GM23248 (cell line): ENCODE results near the gene DRC1. TPM values are rescaled to one million over a fixed set of nuclear protein-coding genes. Genes with fewer than 3 reads are reported as not detected.

Source experiments
- DNase-seq: peaks from one replicate; pipeline ENCODE4 v3.0.0-alpha.2; 2015
- H2AFZ ChIP-seq: fragments of 200-600 bp; sonication (generic); 2 replicates; pipeline ENCODE4 v1.6.1; 2016; ENCODE audit warnings: antibody characterized with exemption
- H3F3A ChIP-seq: fragments of 200-600 bp; sonication (generic); 2 replicates; pipeline ENCODE4 v1.6.1; 2016; ENCODE audit warnings: mild to moderate bottlenecking, antibody characterized with exemption, mixed run types; ENCODE audit not compliant: insufficient read depth
- H3K27ac ChIP-seq: fragments of 200-600 bp; sonication (generic); 2 replicates; pipeline ENCODE4 v1.5.1; 2016; ENCODE audit warnings: mild to moderate bottlenecking
- H3K27me3 ChIP-seq: fragments of 200-600 bp; sonication (generic); replicated peaks from 2 replicates; pipeline ENCODE4 v1.6.1; 2016; ENCODE audit warnings: mild to moderate bottlenecking; ENCODE audit not compliant: insufficient read depth
- H3K36me3 ChIP-seq: fragments of 200-600 bp; sonication (generic); 2 replicates; pipeline ENCODE4 v1.6.1; 2016; ENCODE audit warnings: low read depth, mild to moderate bottlenecking
- H3K4me1 ChIP-seq: fragments of 200-600 bp; sonication (generic); 2 replicates; pipeline ENCODE4 v1.6.1; 2016; ENCODE audit warnings: mild to moderate bottlenecking; ENCODE audit not compliant: insufficient read depth
- H3K4me2 ChIP-seq: fragments of 200-600 bp; sonication (generic); one replicate; pipeline ENCODE4 v1.6.1; 2016; ENCODE audit warnings: mild to moderate bottlenecking; ENCODE audit not compliant: unreplicated experiment
- H3K4me3 ChIP-seq: fragments of 200-600 bp; sonication (generic); 2 replicates; pipeline ENCODE4 v1.5.1; 2016; ENCODE audit warnings: mild to moderate bottlenecking
- H3K79me2 ChIP-seq: fragments of 200-600 bp; sonication (generic); 2 replicates; pipeline ENCODE4 v1.6.1; 2016; ENCODE audit warnings: mild to moderate bottlenecking; ENCODE audit not compliant: insufficient read depth
- H3K9ac ChIP-seq: fragments of 200-600 bp; sonication (generic); 2 replicates; pipeline ENCODE4 v1.6.1; 2016; ENCODE audit warnings: mild to moderate bottlenecking
- H3K9me2 ChIP-seq: fragments of 200-600 bp; sonication (generic); 2 replicates; pipeline ENCODE4 v1.6.1; 2016; ENCODE audit warnings: mixed run types, mild to moderate bottlenecking, moderate library complexity; ENCODE audit not compliant: insufficient read depth
- H3K9me3 ChIP-seq: fragments of 200-600 bp; sonication (generic); one replicate; pipeline ENCODE4 v1.6.1; 2017; ENCODE audit warnings: low read depth
- H4K20me1 ChIP-seq: fragments of 200-600 bp; sonication (generic); 2 replicates; pipeline ENCODE4 v1.6.0; 2016; ENCODE audit not compliant: insufficient read depth
- EZH2 ChIP-seq: fragments of 200-600 bp; sonication (generic); IDR thresholded peaks from 2 replicates; pipeline ENCODE4 v1.6.1; 2018; ENCODE audit warnings: antibody characterized with exemption, mild to moderate bottlenecking; ENCODE audit not compliant: insufficient read depth, poor library complexity, severe bottlenecking
- EZH2phosphoT487 ChIP-seq: fragments of 200-600 bp; sonication (generic); IDR thresholded peaks from 2 replicates; pipeline ENCODE4 v1.6.1; 2018; ENCODE audit warnings: antibody characterized with exemption, moderate library complexity, mild to moderate bottlenecking, low read depth; ENCODE audit not compliant: insufficient read depth
- WGBS, 2 experiments: methylation state at CpG; one replicate each; pipeline ENCODE4 v1.1.6; 2015 to 2017; ENCODE audit warnings: low lambda C conversion rate in 2 of 2, low coverage in 1 of 2; ENCODE audit errors: missing lambda C conversion rate in 2 of 2; 5-methylcytosine and 5-hydroxymethylcytosine counted together
- in situ Hi-C: fragments of 300-500 bp; cut with MboI; formaldehyde crosslinking; loops from 2 replicates; pipeline ENCODE4 v1.15.0; 2020
- polyA plus RNA-seq: library from polyadenylated mRNA; unstranded; fragments of >200 nt; fragmentation: Nextera tagmentation; extraction: Ambion mirVana; gene quantifications from 2 replicates; pipeline ENCODE4 v1.2.1, GENCODE V29; 2016
- total RNA-seq: library from RNA; depleted of rRNA; stranded (reverse); fragments of >200 nt; shearing (Covaris generic); gene quantifications from 2 replicates; pipeline ENCODE4 v1.2.3, GENCODE V29; 2014

DRC1 gene
- total and polyA plus RNA-seq, 2 experiments from 2014 or later, result not detected

GRCh38 chr2:26469092-26469710 lies 67.5 kb downstream of the DRC1 start:
- Histone ChIP-seq H3K4me1 (no peaks in the 10 kb centered on the region), H3K9me2 (no peaks in the 10 kb centered on the region), H3K27ac (no peak overlapping the region), H3K36me3 (no peaks in the 10 kb centered on the region), H3K79me2 (no peaks in the 10 kb centered on the region), H3K4me3 (no peak overlapping the region), H3K9ac (no peak overlapping the region), H3K27me3 (no peaks in the 10 kb centered on the region), H2AFZ (no peak overlapping the region), H3K9me3 (no peaks in the 10 kb centered on the region), H4K20me1 (no peaks in the 10 kb centered on the region), H3K4me2 (no peak overlapping the region), H3F3A (no peaks in the 10 kb centered on the region; the same call in 1 of the 2 replicates)
- no peak for TF ChIP-seq EZH2
- TF ChIP-seq EZH2phosphoT487, result no peak
- peak; percentile 45 for DNase-seq
- in situ Hi-C loops, result no loop called here
- WGBS, 2 experiments, result 6% methylated on average over 5 of the region's 5 CpGs

- H3K27me3 ChIP-seq, result no peaks in the 10 kb centered on the region
- no peak overlapping the region for H2AFZ ChIP-seq
- no peak overlapping the region for H3K4me3 ChIP-seq
- in situ Hi-C loops, result no loop called here
- no peak for DNase-seq
- no peak overlapping the region for H3K9ac ChIP-seq
- whole genome bisulfite sequencing, 2 experiments, result 55 to 58% methylated on average over 7 of the region's 7 CpGs
- H3K9me2 ChIP-seq, result no peaks in the 10 kb centered on the region
- no peaks in the 10 kb centered on the region; the same call in 1 of the 2 replicates for H3F3A ChIP-seq
- no peaks in the 10 kb centered on the region for H3K4me1 ChIP-seq
- TF ChIP-seq EZH2, result no peak
- TF ChIP-seq EZH2phosphoT487, result no peak
- no peak overlapping the region for H3K4me2 ChIP-seq
- no peaks in the 10 kb centered on the region for H3K79me2 ChIP-seq
- no peaks in the 10 kb centered on the region for H4K20me1 ChIP-seq
- H3K27ac ChIP-seq, result no peak overlapping the region
- H3K9me3 ChIP-seq, result no peaks in the 10 kb centered on the region
- no peaks in the 10 kb centered on the region for H3K36me3 ChIP-seq
These were observed 68.2 kb downstream of the DRC1 start for GRCh38 chr2:26469955-26470354.

- Histone ChIP-seq H3K9me3 (no peaks in the 10 kb centered on the region), H3K4me2 (no peak overlapping the region), H4K20me1 (no peaks in the 10 kb centered on the region), H3K4me3 (no peak overlapping the region), H3K9me2 (no peaks in the 10 kb centered on the region), H3F3A (no peaks in the 10 kb centered on the region; the same call in 1 of the 2 replicates), H2AFZ (no peak overlapping the region), H3K27ac (no peak overlapping the region), H3K9ac (no peak overlapping the region), H3K4me1 (no peaks in the 10 kb centered on the region), H3K36me3 (no peaks in the 10 kb centered on the region), H3K27me3 (no peaks in the 10 kb centered on the region), H3K79me2 (no peaks in the 10 kb centered on the region)
- in situ Hi-C loops, result no loop called here
- TF ChIP-seq EZH2 (no peak), EZH2phosphoT487 (no peak)
- no peak for DNase-seq
- WGBS, 2 experiments, result 65 to 74% methylated on average over 9 of the region's 9 CpGs
These were observed 69.0 kb downstream of the DRC1 start for GRCh38 chr2:26470601-26471260.

GRCh38 chr2:26471289-26471688 lies 69.6 kb downstream of the DRC1 start:
- no peaks in the 10 kb centered on the region for H3K79me2 ChIP-seq
- no peak for TF ChIP-seq EZH2
- no peak for TF ChIP-seq EZH2phosphoT487
- WGBS, 2 experiments, result 43 to 49% methylated on average over 2 of the region's 2 CpGs

More at GRCh38 chr2:26471289-26471688, 69.6 kb downstream of the DRC1 start:
- Histone ChIP-seq H3K27me3 (no peaks in the 10 kb centered on the region), H3K27ac (no peak overlapping the region), H2AFZ (no peak overlapping the region), H3K4me2 (no peak overlapping the region), H3K9ac (no peak overlapping the region), H4K20me1 (no peaks in the 10 kb centered on the region), H3K36me3 (no peaks in the 10 kb centered on the region), H3F3A (no peaks in the 10 kb centered on the region; the same call in 1 of the 2 replicates), H3K9me2 (no peaks in the 10 kb centered on the region), H3K4me3 (no peak overlapping the region), H3K4me1 (no peaks in the 10 kb centered on the region), H3K9me3 (no peaks in the 10 kb centered on the region)
- no peak for DNase-seq
- in situ Hi-C loops, result no loop called here
